GM23338 (cell line): ENCODE results near the gene HSD17B2.

ENCODE experiments used
- CREB1 ChIP-seq: fragments of 250-450 bp; sonication (Bioruptor Pico); IDR thresholded peaks from 2 replicates; pipeline ENCODE4 v1.5.0; 2020; ENCODE audit warnings: low read depth, mild to moderate bottlenecking, moderate library complexity
- CTCF ChIP-seq, 2 experiments: fragments of 200-600 bp in 1 of 2; sonication (generic) in 1 of 2; conservative IDR thresholded peaks; 2 replicates each; pipeline versions ENCODE4 v1.5.1 to v1.6.1; 2016 to 2017; ENCODE audit warnings: antibody characterized with exemption in 2 of 2, low read depth in 2 of 2, mild to moderate bottlenecking in 2 of 2, moderate library complexity in 1 of 2
- ETS1 ChIP-seq: IDR thresholded peaks from 2 replicates; pipeline ENCODE4 v1.6.1; 2016; ENCODE audit warnings: antibody characterized with exemption
- EZH2 ChIP-seq: fragments of 200-600 bp; sonication (generic); IDR thresholded peaks from one replicate; pipeline ENCODE4 v1.8.0; 2017; ENCODE audit warnings: antibody characterized with exemption, mild to moderate bottlenecking, low read depth; ENCODE audit not compliant: unreplicated experiment
- EZH2phosphoT487 ChIP-seq: fragments of 200-600 bp; sonication (generic); IDR thresholded peaks from one replicate; pipeline ENCODE4 v1.8.1; 2018; ENCODE audit warnings: antibody characterized with exemption; ENCODE audit not compliant: unreplicated experiment
- JUNB ChIP-seq: IDR thresholded peaks from one replicate; pipeline ENCODE4 v1.6.1; 2016; ENCODE audit warnings: antibody characterized with exemption; ENCODE audit not compliant: unreplicated experiment
- NANOG ChIP-seq: IDR thresholded peaks from 2 replicates; pipeline ENCODE4 v1.6.1; 2016; ENCODE audit warnings: antibody characterized with exemption, borderline replicate concordance
- POLR2AphosphoS5 ChIP-seq: IDR thresholded peaks from 2 replicates; pipeline ENCODE4 v1.6.1; 2016; ENCODE audit warnings: antibody characterized with exemption, low read depth
- REST ChIP-seq: IDR thresholded peaks from one replicate; pipeline ENCODE4 v1.6.1; 2018; ENCODE audit warnings: antibody characterized with exemption; ENCODE audit not compliant: unreplicated experiment
- STAT1 ChIP-seq: IDR thresholded peaks from one replicate; pipeline ENCODE4 v1.6.1; 2016; ENCODE audit warnings: antibody characterized with exemption; ENCODE audit not compliant: unreplicated experiment
- ZNF114 ChIP-seq: fragments of 250-450 bp; sonication (Bioruptor Pico); IDR thresholded peaks from 2 replicates; pipeline ENCODE4 v1.5.0; 2020; ENCODE audit warnings: mild to moderate bottlenecking, moderate library complexity
- ZNF331 ChIP-seq: fragments of 250-450 bp; sonication (Bioruptor Pico); IDR thresholded peaks from 2 replicates; pipeline ENCODE4 v1.5.0; 2020; ENCODE audit warnings: low read depth, mild to moderate bottlenecking, moderate library complexity
- ZNF462 ChIP-seq: fragments of 250-450 bp; sonication (Bioruptor Pico); IDR thresholded peaks from 2 replicates; pipeline ENCODE4 v1.5.0; 2020; ENCODE audit warnings: mild to moderate bottlenecking, moderate library complexity

GRCh38 chr16:82059983-82060421 lies 24.9 kb downstream of the HSD17B2 start:
- TF ChIP-seq CTCF (conservative IDR thresholded peaks at IDR 0.05; ENCODE audit: low read depth in 2 of 2) (no peak), REST (no peak), ETS1 (no peak), CREB1 (no peak), POLR2AphosphoS5 (no peak), ZNF462 (no peak), EZH2phosphoT487 (no peak), JUNB (no peak), EZH2 (no peak), NANOG (no peak), ZNF114 (CRISPR knock-in tag) (no peak), ZNF331 (CRISPR knock-in tag) (no peak), STAT1 (no peak)
